Esophagus muscularis mucosa (tissue), 4 donors: ENCODE measurements around the gene CDH4. TPM values are rescaled to one million over a fixed set of nuclear protein-coding genes. Genes with fewer than 3 reads are reported as not detected.

Experiments
- DNase-seq: peaks from one replicate; pipeline ENCODE4 v3.0.0-alpha.2; 2017; ENCODE audit errors: extremely low spot score
- H3K27ac ChIP-seq, 4 donors: fragments of 200-600 bp; sonication (generic); replicated peaks in 1 of 4; 1 replicate in 3 of 4; 2 replicates in 1 of 4; pipeline ENCODE4 v1.5.1; 2016 to 2019; ENCODE audit warnings: mild to moderate bottlenecking in 1 of 4
- H3K27me3 ChIP-seq, 4 donors: fragments of 200-600 bp; sonication (generic); one replicate each; pipeline versions ENCODE4 v1.5.1 to v1.6.0; 2016 to 2019
- H3K36me3 ChIP-seq, 4 donors: fragments of 200-600 bp; sonication (generic); one replicate each; pipeline ENCODE4 v1.5.1; 2016 to 2019
- H3K4me1 ChIP-seq, 4 donors: fragments of 200-600 bp; sonication (generic); one replicate each; pipeline ENCODE4 v1.5.1; 2016 to 2019
- H3K4me3 ChIP-seq, 4 donors: fragments of 200-600 bp; sonication (generic); 1 replicate in 2 of 4; 2 replicates in 2 of 4; pipeline ENCODE4 v1.5.1; 2016 to 2019; ENCODE audit warnings: mild to moderate bottlenecking in 4 of 4, moderate library complexity in 1 of 4
- H3K9me3 ChIP-seq, 4 donors: fragments of 200-600 bp; sonication (generic); 1 replicate in 3 of 4; 2 replicates in 1 of 4; pipeline ENCODE4 v1.5.1; 2016 to 2019
- CTCF ChIP-seq, 3 experiments: fragments of 200-600 bp in 2 of 3; fragments of 450-650 bp in 1 of 3; sonication (generic) in 2 of 3; IDR thresholded peaks; one replicate each; pipeline ENCODE4 v1.5.1; 2017 to 2019; ENCODE audit warnings: antibody characterized with exemption in 3 of 3, mild to moderate bottlenecking in 2 of 3, moderate library complexity in 1 of 3
- EP300 ChIP-seq: sonication (generic); formaldehyde crosslinking; IDR thresholded peaks from one replicate; pipeline ENCODE4 v1.6.1; 2017; ENCODE audit warnings: antibody characterized with exemption
- POLR2A ChIP-seq: fragments of 450-650 bp; IDR thresholded peaks from one replicate; pipeline ENCODE4 v1.6.1; 2017; ENCODE audit warnings: antibody characterized with exemption, moderate library complexity, mild to moderate bottlenecking, low read depth
- POLR2AphosphoS5 ChIP-seq, 2 donors: sonication (generic); formaldehyde crosslinking; IDR thresholded peaks; one replicate each; pipeline ENCODE4 v1.6.1; 2017; ENCODE audit warnings: antibody characterized with exemption in 2 of 2
- WGBS: methylation state at CpG from one replicate; pipeline ENCODE4 v1.1.5; 2018; 5-methylcytosine and 5-hydroxymethylcytosine counted together
- intact Hi-C: fragments of 100-400 bp; cut with DNase I; formaldehyde crosslinking; loops from one replicate; pipeline ENCODE4 v1.15.1; 2023
- total RNA-seq, 4 donors: library from RNA; depleted of rRNA; stranded (reverse); fragments of >200 nt; gene quantifications; one replicate each; pipeline versions ENCODE4 v1.1.0 to v1.2.1, GENCODE V29; 2016

The CDH4 gene
- total RNA-seq, 4 donors from 2014 or later, result 0.42 to 1.3 (median 0.48) TPM

GRCh38 chr20:61801857-61802442 lies 549.9 kb downstream of the CDH4 start:
- Histone ChIP-seq H3K4me1 (peaks cover 0 to 20% (median 16%) of the 10 kb centered on the region in 4 donors), H3K36me3 (no peaks in the 10 kb centered on the region), H3K4me3 (no peak overlapping the region), H3K27ac (no peak overlapping the region), H3K9me3 (no peaks in the 10 kb centered on the region), H3K27me3 (peaks cover 0 to 57% (median 0%) of the 10 kb centered on the region in 4 donors)
- TF ChIP-seq POLR2AphosphoS5 (IDR thresholded peaks at IDR 0.05), result no peak
- TF ChIP-seq POLR2A, result no peak
- no peak for TF ChIP-seq CTCF (IDR thresholded peaks at IDR 0.05)
- intact Hi-C loops, result no loop called here
- 74% methylated on average over 10 of the region's 10 CpGs for WGBS
- no peak for DNase-seq

GRCh38 chr20:61802721-61803311 lies 550.8 kb downstream of the CDH4 start:
- H3K36me3 ChIP-seq, result no peaks in the 10 kb centered on the region
- intact Hi-C loops, result no loop called here
- peaks cover 0 to 20% (median 16%) of the 10 kb centered on the region in 4 donors for H3K4me1 ChIP-seq
- TF ChIP-seq POLR2AphosphoS5 (IDR thresholded peaks at IDR 0.05) (no peak), POLR2A (no peak), CTCF (IDR thresholded peaks at IDR 0.05) (no peak), EP300 (no peak)
- H3K4me3 ChIP-seq, result no peak overlapping the region
- 74% methylated on average over 19 of the region's 36 CpGs for WGBS
- H3K9me3 ChIP-seq, result no peaks in the 10 kb centered on the region
- H3K27ac ChIP-seq, result no peak overlapping the region
- H3K27me3 ChIP-seq, result peaks cover 0 to 64% (median 0%) of the 10 kb centered on the region in 4 donors
- no peak for DNase-seq

GRCh38 chr20:61803416-61803914 lies 551.4 kb downstream of the CDH4 start:
- no peak for DNase-seq
- 22% methylated on average over 15 of the region's 19 CpGs for WGBS
- no peaks in the 10 kb centered on the region for H3K9me3 ChIP-seq
- peak overlapping the region; percentile 30 to 36 (median 32) for H3K4me3 ChIP-seq
- peaks cover 0 to 64% (median 0%) of the 10 kb centered on the region in 4 donors for H3K27me3 ChIP-seq
- TF ChIP-seq CTCF (IDR thresholded peaks at IDR 0.05), result no peak
- TF ChIP-seq POLR2AphosphoS5 (IDR thresholded peaks at IDR 0.05), result no peak
- TF ChIP-seq POLR2A, result no peak
- no peak for TF ChIP-seq EP300
- peak overlapping the region in 1 of 4 donors; percentile 27 for H3K27ac ChIP-seq
- H3K36me3 ChIP-seq, result no peaks in the 10 kb centered on the region
- intact Hi-C loops, result no loop called here
- peaks cover 0 to 20% (median 16%) of the 10 kb centered on the region in 4 donors for H3K4me1 ChIP-seq

- Histone ChIP-seq H3K36me3 (no peaks in the 10 kb centered on the region), H3K4me1 (peaks cover 0 to 20% (median 16%) of the 10 kb centered on the region in 4 donors), H3K4me3 (peak overlapping the region; percentile 30 to 36 (median 32)), H3K27me3 (peaks cover 0 to 67% (median 0%) of the 10 kb centered on the region in 4 donors), H3K9me3 (no peaks in the 10 kb centered on the region), H3K27ac (peak overlapping the region in 1 of 4 donors; percentile 27)
- WGBS, result 45% methylated on average over 25 of the region's 27 CpGs
- DNase-seq, result no peak
- intact Hi-C loops, result no loop called here
- TF ChIP-seq CTCF (IDR thresholded peaks at IDR 0.05) (no peak), POLR2A (no peak), EP300 (no peak), POLR2AphosphoS5 (IDR thresholded peaks at IDR 0.05) (no peak)
Measured at GRCh38 chr20:61803915-61804751, 552.1 kb downstream of the CDH4 start.
